ENCODE data around the gene AMY2A.
"Not testable (repeated sequence)": the region's sequence is repeated elsewhere in the genome, so short reads cannot be mapped to it uniquely, and the experiment has no call there.

- not testable (repeated sequence) for TF ChIP-seq POLR2AphosphoS5, EP300 (IDR thresholded peaks at IDR 0.05)
Observed at GRCh38 chr1:103650305-103650704, 33.1 kb downstream of the AMY2A start.
